ENCODE measurements around the gene WDR93. TPM values are rescaled to one million over a fixed set of nuclear protein-coding genes. Genes with fewer than 3 reads are reported as not detected.

WDR93 gene
- total RNA-seq, 4 donors from 2014 or later = not detected

- intact Hi-C loops (cut with DNase I; ENCODE audit: low total_unique reads) (loop anchor here (10.0 kb wide), 1 partner anchor 50 kb away; no protein-coding TSS in a partner anchor), in situ Hi-C loops (cut with MboI; ENCODE audit: low sequenced_read_pairs in 4 of 4) (no loop called here)
- ATAC-seq = no peak
Observed at GRCh38 chr15:89695198-89695597, 4.6 kb downstream of the WDR93 start.

DNA sequence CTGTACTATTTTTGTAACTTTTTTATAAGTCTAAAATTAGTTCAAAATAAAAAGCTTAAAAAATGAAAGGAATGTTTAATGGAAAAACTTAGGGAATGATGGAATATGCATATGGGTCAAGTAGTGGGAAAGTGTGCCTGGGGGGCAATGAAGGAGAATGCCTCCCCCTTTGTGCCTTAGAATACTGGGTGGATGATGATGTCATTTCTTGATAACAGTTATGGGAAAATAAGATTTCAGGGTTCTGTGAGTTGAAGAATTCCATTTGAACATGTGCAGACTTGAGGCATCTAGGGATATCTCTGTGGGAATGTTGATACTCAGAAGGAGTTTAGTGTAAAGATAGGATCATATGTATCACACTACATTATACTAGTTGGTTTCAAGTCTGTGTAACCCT is 13.8 kb downstream of the WDR93 start:
- no peak for ATAC-seq
- in situ Hi-C loops (cut with MboI; ENCODE audit: low sequenced_read_pairs in 4 of 4) = no loop called here
- DNase-seq = no peak
- Histone ChIP-seq H3K27me3 (no peaks in the 10 kb centered on the region), H3K4me3 (no peak overlapping the region), H3K4me1 (no peaks in the 10 kb centered on the region), H3K36me3 (no peaks in the 10 kb centered on the region), H3K9me3 (no peaks in the 10 kb centered on the region), H3K27ac (no peak overlapping the region)
- intact Hi-C loops (cut with DNase I; ENCODE audit: low total_unique reads) = no loop called here
- no peak for TF ChIP-seq POLR2A (IDR thresholded peaks at IDR 0.05)
- TF ChIP-seq, protein P1, sequence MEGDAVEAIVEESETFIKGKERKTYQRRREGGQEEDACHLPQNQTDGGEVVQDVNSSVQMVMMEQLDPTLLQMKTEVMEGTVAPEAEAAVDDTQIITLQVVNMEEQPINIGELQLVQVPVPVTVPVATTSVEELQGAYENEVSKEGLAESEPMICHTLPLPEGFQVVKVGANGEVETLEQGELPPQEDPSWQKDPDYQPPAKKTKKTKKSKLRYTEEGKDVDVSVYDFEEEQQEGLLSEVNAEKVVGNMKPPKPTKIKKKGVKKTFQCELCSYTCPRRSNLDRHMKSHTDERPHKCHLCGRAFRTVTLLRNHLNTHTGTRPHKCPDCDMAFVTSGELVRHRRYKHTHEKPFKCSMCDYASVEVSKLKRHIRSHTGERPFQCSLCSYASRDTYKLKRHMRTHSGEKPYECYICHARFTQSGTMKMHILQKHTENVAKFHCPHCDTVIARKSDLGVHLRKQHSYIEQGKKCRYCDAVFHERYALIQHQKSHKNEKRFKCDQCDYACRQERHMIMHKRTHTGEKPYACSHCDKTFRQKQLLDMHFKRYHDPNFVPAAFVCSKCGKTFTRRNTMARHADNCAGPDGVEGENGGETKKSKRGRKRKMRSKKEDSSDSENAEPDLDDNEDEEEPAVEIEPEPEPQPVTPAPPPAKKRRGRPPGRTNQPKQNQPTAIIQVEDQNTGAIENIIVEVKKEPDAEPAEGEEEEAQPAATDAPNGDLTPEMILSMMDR (IDR thresholded peaks at IDR 0.05 in 4 of 5, conservative IDR thresholded peaks at IDR 0.05 in 1 of 5) = no peak

More at GRCh38 chr15:89695198-89695597, 4.6 kb downstream of the WDR93 start:
- Histone ChIP-seq H3K4me1 (peaks cover under 1 to 4% of the 10 kb centered on the region in 2 donors), H3K4me3 (no peak overlapping the region), H3K27me3 (no peaks in the 10 kb centered on the region), H3K9me3 (no peaks in the 10 kb centered on the region), H3K27ac (no peak overlapping the region), H3K36me3 (no peaks in the 10 kb centered on the region)
- DNase-seq = no peak
- TF ChIP-seq POLR2A (IDR thresholded peaks at IDR 0.05) = no peak
- TF ChIP-seq, protein P1 (IDR thresholded peaks at IDR 0.05 in 4 of 5, conservative IDR thresholded peaks at IDR 0.05 in 1 of 5) = no peak

GRCh38 chr15:89707577-89707976 is 17.0 kb downstream of the WDR93 start:
- in situ Hi-C loops (cut with MboI; ENCODE audit: low sequenced_read_pairs in 4 of 4) (no loop called here), intact Hi-C loops (cut with DNase I; ENCODE audit: low total_unique reads) (no loop called here)
- Histone ChIP-seq H3K4me3 (no peak overlapping the region), H3K27ac (no peak overlapping the region), H3K4me1 (no peaks in the 10 kb centered on the region), H3K9me3 (no peaks in the 10 kb centered on the region), H3K36me3 (no peaks in the 10 kb centered on the region), H3K27me3 (no peaks in the 10 kb centered on the region)
- DNase-seq = no peak
- TF ChIP-seq, protein P1 (IDR thresholded peaks at IDR 0.05 in 4 of 5, conservative IDR thresholded peaks at IDR 0.05 in 1 of 5) = no peak
- TF ChIP-seq POLR2A (IDR thresholded peaks at IDR 0.05) = no peak
- ATAC-seq = no peak

GRCh38 chr15:89714775-89715174 is 24.2 kb downstream of the WDR93 start:
- no peak for DNase-seq
- no peaks in the 10 kb centered on the region for H3K36me3 ChIP-seq
- no peaks in the 10 kb centered on the region for H3K9me3 ChIP-seq
- no peak overlapping the region for H3K4me3 ChIP-seq
- no peaks in the 10 kb centered on the region for H3K27me3 ChIP-seq
- intact Hi-C loops (cut with DNase I; ENCODE audit: low total_unique reads) = no loop called here
- H3K4me1 ChIP-seq = no peaks in the 10 kb centered on the region
- TF ChIP-seq, protein P1 (IDR thresholded peaks at IDR 0.05 in 4 of 5, conservative IDR thresholded peaks at IDR 0.05 in 1 of 5) = no peak
- TF ChIP-seq POLR2A (IDR thresholded peaks at IDR 0.05) = no peak
- in situ Hi-C loops (cut with MboI; ENCODE audit: low sequenced_read_pairs in 4 of 4) = no loop called here
- ATAC-seq = no peak
- H3K27ac ChIP-seq = no peak overlapping the region

DNA sequence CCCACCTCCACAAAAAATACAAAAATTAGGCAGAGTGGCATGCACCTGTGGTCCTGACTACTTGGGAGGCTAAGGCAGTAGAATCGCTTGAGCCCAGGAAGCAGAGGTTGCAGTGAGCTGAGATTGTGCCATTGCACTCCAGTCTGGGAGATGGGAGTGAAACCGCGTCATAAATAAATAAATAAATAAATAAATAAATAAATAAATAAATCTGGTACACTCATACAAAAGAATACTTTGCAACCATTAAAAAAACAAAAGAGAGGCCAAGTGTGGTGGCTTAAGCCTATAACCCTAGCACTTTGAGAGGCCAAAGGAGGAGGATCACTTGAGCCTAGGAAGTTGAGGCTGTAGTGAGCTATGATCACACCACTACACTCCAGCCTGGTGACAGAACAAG is 32.4 kb downstream of the WDR93 start:
- no peaks in the 10 kb centered on the region for H3K9me3 ChIP-seq
- H3K36me3 ChIP-seq = no peaks in the 10 kb centered on the region
- H3K27ac ChIP-seq = no peak overlapping the region
- ATAC-seq = no peak
- in situ Hi-C loops (cut with MboI; ENCODE audit: low sequenced_read_pairs in 4 of 4) = no loop called here
- intact Hi-C loops (cut with DNase I; ENCODE audit: low total_unique reads) = no loop called here
- H3K4me3 ChIP-seq = no peak overlapping the region
- DNase-seq = no peak
- TF ChIP-seq POLR2A (IDR thresholded peaks at IDR 0.05) = no peak
- TF ChIP-seq, protein P1 (IDR thresholded peaks at IDR 0.05 in 4 of 5, conservative IDR thresholded peaks at IDR 0.05 in 1 of 5) = no peak
- H3K4me1 ChIP-seq = peaks cover 4 to 6% of the 10 kb centered on the region in 2 donors
- H3K27me3 ChIP-seq = no peaks in the 10 kb centered on the region
